ENCODE data around the gene EXOC3. TPM values are rescaled to one million over a fixed set of nuclear protein-coding genes. Genes with fewer than 3 reads are reported as not detected.

EXOC3 gene
- total and polyA plus RNA-seq, 2 of the 4 experiments (the other 2 are of a cell fraction): 35.1 to 47.5 TPM

- no peak for ATAC-seq (ENCODE audit: low read depth)
- CTCF ChIA-PET: interaction anchor here (1.6 kb wide), 1 partner anchor 133 kb away, joined by 3 read pairs; no protein-coding TSS in a partner anchor
- Histone ChIP-seq H3K9ac (ENCODE audit: low read depth, low read length) (no peak overlapping the region), H4K8ac (ENCODE audit: low read depth in 2 of 2, low read length in 2 of 2) (no peak overlapping the region), H3K4me2 (ENCODE audit: low read depth, low read length) (no peak overlapping the region), H2BK20ac (ENCODE audit: low read depth, low read length) (no peak overlapping the region), H3K9me3 (ENCODE audit: control insufficient read depth, insufficient read depth, low read length) (peaks cover 7% of the 10 kb centered on the region), H3K79me1 (ENCODE audit: low read depth in 1 of 2, low read length in 2 of 2) (peaks cover 35 to 69% of the 10 kb centered on the region in 2 experiments), H3K36me3 (ENCODE audit: control insufficient read depth, insufficient read depth, low read length) (peaks cover 66% of the 10 kb centered on the region), H2BK120ac (ENCODE audit: low read depth, low read length) (no peak overlapping the region), H3K18ac (ENCODE audit: low read depth, low read length) (no peak overlapping the region), H3K27me3 (ENCODE audit: control insufficient read depth, insufficient read depth, low read length) (no peaks in the 10 kb centered on the region), H4K91ac (ENCODE audit: insufficient read depth, low read depth, low read length) (no peak overlapping the region), H3K27ac (ENCODE audit: insufficient read depth, low read length) (no peak overlapping the region), H2AK9ac (replicated peaks; ENCODE audit: low read depth, low read length, poor library complexity) (no peak overlapping the region), H4K5ac (ENCODE audit: low read depth, low read length) (no peak overlapping the region), H2AK5ac (ENCODE audit: low read depth, low read length) (no peak overlapping the region), H3K4ac (ENCODE audit: low read depth, low read length) (no peak overlapping the region), H3K4me1 (ENCODE audit: control insufficient read depth, insufficient read depth, low read length) (no peaks in the 10 kb centered on the region), H3K14ac (replicated peaks; ENCODE audit: low read depth, low read length) (no peak overlapping the region), H3K56ac (ENCODE audit: extremely low read depth, insufficient read depth, low read length) (no peak overlapping the region), H2BK5ac (ENCODE audit: low read depth, low read length, poor library complexity, severe bottlenecking) (no peak overlapping the region), H2AFZ (replicated peaks; ENCODE audit: low read length, poor library complexity) (no peak overlapping the region), H2BK15ac (ENCODE audit: low read depth, low read length) (no peak overlapping the region), H4K20me1 (ENCODE audit: insufficient read depth, low read length) (peaks cover 34% of the 10 kb centered on the region), H3K23ac (ENCODE audit: low read depth, low read length) (no peak overlapping the region), H3K9me1 (ENCODE audit: insufficient read depth, low read length) (peaks cover 17% of the 10 kb centered on the region; the same call in 1 of the 2 replicates), H3K4me3 (ENCODE audit: insufficient read depth, low read depth, low read length) (no peak overlapping the region)
- BruUV-seq (replicated peaks): no TSS peak
- DNase-seq: no peak
- intact Hi-C loops (cut with micrococcal nuclease): no loop called here
- no peak for TF ChIP-seq RFX5 (IDR thresholded peaks at IDR 0.05; ENCODE audit: low read depth, low read length)
- TF ChIP-seq FOS (IDR thresholded peaks at IDR 0.05; ENCODE audit: low read depth, low read length): no peak
- TF ChIP-seq, protein P1, sequence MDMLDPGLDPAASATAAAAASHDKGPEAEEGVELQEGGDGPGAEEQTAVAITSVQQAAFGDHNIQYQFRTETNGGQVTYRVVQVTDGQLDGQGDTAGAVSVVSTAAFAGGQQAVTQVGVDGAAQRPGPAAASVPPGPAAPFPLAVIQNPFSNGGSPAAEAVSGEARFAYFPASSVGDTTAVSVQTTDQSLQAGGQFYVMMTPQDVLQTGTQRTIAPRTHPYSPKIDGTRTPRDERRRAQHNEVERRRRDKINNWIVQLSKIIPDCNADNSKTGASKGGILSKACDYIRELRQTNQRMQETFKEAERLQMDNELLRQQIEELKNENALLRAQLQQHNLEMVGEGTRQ (IDR thresholded peaks at IDR 0.05; ENCODE audit: low read depth, low read length): no peak
- TF ChIP-seq NFE2L2 (IDR thresholded peaks at IDR 0.05; ENCODE audit: low read depth, low read length): no peak
- TF ChIP-seq, protein P2, sequence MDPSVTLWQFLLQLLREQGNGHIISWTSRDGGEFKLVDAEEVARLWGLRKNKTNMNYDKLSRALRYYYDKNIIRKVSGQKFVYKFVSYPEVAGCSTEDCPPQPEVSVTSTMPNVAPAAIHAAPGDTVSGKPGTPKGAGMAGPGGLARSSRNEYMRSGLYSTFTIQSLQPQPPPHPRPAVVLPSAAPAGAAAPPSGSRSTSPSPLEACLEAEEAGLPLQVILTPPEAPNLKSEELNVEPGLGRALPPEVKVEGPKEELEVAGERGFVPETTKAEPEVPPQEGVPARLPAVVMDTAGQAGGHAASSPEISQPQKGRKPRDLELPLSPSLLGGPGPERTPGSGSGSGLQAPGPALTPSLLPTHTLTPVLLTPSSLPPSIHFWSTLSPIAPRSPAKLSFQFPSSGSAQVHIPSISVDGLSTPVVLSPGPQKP (IDR thresholded peaks at IDR 0.05; ENCODE audit: borderline replicate concordance, low read depth, low read length): no peak
- no peak for TF ChIP-seq CTCF (conservative IDR thresholded peaks at IDR 0.05; ENCODE audit: low read depth, low read length)
- no peak for TF ChIP-seq RAD21 (IDR thresholded peaks at IDR 0.05; ENCODE audit: low read length)
- no peak for TF ChIP-seq RCOR1 (IDR thresholded peaks at IDR 0.05; ENCODE audit: insufficient replicate concordance, low read length)
- TF ChIP-seq POLR2A (IDR thresholded peaks at IDR 0.05; ENCODE audit: low read depth, low read length): no peak
- no peak for TF ChIP-seq MAZ (IDR thresholded peaks at IDR 0.05; ENCODE audit: borderline replicate concordance, low read depth, low read length)
- TF ChIP-seq SMC3 (IDR thresholded peaks at IDR 0.05; ENCODE audit: low read depth, low read length): no peak
- TF ChIP-seq BHLHE40 (IDR thresholded peaks at IDR 0.05; ENCODE audit: low read depth, low read length): no peak
- no peak for TF ChIP-seq CHD1 (IDR thresholded peaks at IDR 0.05; ENCODE audit: low read depth, low read length)
- TF ChIP-seq MXI1 (IDR thresholded peaks at IDR 0.05; ENCODE audit: borderline replicate concordance, low read depth, low read length): no peak
- WGBS, 2 experiments (ENCODE audit: extremely low coverage in 2 of 2, insufficient read length in 1 of 2): 0% methylated on average over 1 of the region's 5 CpGs; no CpG with 5 or more reads in 1 of the 2 experiments
- in situ Hi-C loops (cut with MboI; ENCODE audit: low sequenced_read_pairs): no loop called here
- POLR2A ChIA-PET (ENCODE audit: unreplicated experiment): no interaction called here
- dilution Hi-C loops (cut with HindIII; ENCODE audit: low sequenced_read_pairs, unreplicated experiment): no loop called here
Observed at GRCh38 chr5:451587-452458, 8.8 kb downstream of the EXOC3 start.
